ENCODE measurements around the gene HUNK. TPM values are rescaled to one million over a fixed set of nuclear protein-coding genes. Genes with fewer than 3 reads are reported as not detected.

HUNK gene
- total RNA-seq, 1 experiment from 2014 or later = not detected

DNA sequence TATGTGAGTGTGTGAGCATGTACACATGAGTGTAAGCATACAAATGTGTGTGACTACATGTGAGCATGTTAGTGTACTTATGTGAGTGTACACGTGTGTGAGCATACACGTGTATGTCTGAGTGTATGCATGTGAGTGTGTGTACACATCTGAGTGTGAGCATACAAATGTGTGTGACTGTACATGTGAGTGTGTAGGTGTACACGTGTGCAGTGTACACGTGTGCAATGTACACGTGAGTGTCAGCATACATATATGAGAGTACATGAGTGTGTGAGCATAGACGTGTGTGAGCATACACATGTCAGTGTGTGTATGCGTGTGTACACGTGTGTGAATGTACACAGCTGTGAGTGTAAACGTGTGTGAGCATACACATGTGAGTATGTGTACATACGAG lies 170.6 kb downstream of the HUNK start:
- Histone ChIP-seq H3K4me2 (no peak overlapping the region), H3K9me3 (ENCODE audit: insufficient read depth, low read depth) (no peaks in the 10 kb centered on the region), H3K36me3 (ENCODE audit: low read depth) (no peaks in the 10 kb centered on the region), H2AFZ (no peak overlapping the region), H3K27me3 (ENCODE audit: insufficient read depth, low read depth) (peaks cover 4% of the 10 kb centered on the region; the same call in 1 of the 2 replicates), H3K27ac (no peak overlapping the region), H3F3A (ENCODE audit: insufficient read depth, low read depth) (0 out of 2 replicates have a peak, but pooled peaks cover 3% of the 10 kb centered on the region), H4K20me1 (ENCODE audit: insufficient read depth) (no peaks in the 10 kb centered on the region), H3K79me2 (ENCODE audit: low read depth) (no peaks in the 10 kb centered on the region), H3K4me1 (replicated peaks; ENCODE audit: insufficient read depth) (no peaks in the 10 kb centered on the region), H3K4me3 (no peak overlapping the region), H3K9me2 (ENCODE audit: insufficient read depth) (no peaks in the 10 kb centered on the region)
- intact Hi-C loops (cut with micrococcal nuclease; ENCODE audit: unreplicated experiment) = no loop called here
- no peak for DNase-seq
- no TSS peak for BruUV-seq (replicated peaks)
- no peak for TF ChIP-seq EZH2 (IDR thresholded peaks at IDR 0.05; ENCODE audit: low read depth)
- TF ChIP-seq, protein P1, sequence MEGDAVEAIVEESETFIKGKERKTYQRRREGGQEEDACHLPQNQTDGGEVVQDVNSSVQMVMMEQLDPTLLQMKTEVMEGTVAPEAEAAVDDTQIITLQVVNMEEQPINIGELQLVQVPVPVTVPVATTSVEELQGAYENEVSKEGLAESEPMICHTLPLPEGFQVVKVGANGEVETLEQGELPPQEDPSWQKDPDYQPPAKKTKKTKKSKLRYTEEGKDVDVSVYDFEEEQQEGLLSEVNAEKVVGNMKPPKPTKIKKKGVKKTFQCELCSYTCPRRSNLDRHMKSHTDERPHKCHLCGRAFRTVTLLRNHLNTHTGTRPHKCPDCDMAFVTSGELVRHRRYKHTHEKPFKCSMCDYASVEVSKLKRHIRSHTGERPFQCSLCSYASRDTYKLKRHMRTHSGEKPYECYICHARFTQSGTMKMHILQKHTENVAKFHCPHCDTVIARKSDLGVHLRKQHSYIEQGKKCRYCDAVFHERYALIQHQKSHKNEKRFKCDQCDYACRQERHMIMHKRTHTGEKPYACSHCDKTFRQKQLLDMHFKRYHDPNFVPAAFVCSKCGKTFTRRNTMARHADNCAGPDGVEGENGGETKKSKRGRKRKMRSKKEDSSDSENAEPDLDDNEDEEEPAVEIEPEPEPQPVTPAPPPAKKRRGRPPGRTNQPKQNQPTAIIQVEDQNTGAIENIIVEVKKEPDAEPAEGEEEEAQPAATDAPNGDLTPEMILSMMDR (conservative IDR thresholded peaks at IDR 0.05) = no peak
- ChIA-PET POLR2A (ENCODE audit: unreplicated experiment) (no interaction called here), CTCF (no interaction called here)

DNA sequence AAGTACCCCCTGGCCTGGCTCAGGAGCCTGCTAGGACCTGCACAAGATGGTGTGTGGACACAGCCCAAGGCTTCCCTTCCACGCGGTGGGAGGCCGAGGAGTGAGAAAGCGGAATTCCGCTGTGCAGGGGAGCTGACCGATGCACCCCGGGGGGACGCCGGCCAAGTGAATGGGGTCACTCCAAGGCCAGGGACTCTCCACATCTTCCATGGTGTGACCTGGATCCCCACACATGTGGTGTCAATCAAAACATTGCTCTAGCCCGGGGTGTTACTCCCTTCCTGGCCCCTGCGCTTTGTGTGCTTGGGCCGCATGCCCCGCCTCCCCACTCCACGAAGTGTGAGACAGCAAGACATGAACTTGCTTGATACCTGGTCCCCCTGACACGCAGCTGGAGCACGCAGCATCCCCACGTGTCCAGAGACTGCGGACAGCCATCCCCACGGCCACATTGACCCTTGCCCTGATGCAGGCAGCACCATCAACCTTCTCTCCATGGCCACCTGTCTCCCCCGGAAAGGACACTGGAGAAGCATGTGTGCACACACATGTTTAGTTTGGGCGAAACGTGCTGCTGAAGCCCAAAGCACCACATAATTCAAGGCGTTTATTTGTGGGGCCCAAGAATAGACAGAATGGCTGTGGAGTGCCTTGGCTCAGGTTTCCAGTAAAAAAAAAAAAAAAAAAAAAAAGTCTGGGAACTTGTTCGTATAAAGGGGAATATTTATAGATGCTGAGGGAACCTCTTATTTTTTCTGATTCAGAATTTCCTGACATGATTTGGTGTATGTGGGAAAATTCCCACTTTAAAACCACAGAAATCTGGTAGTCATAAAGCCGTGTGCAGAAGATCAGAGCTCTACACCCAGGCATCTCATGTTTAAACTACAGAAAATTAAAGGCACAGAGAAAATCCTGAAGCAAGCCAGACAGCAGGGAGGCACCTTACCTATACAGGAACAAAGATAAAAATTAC lies 171.7 kb downstream of the HUNK start:
- Histone ChIP-seq H3K9me3 (ENCODE audit: insufficient read depth, low read depth) (no peaks in the 10 kb centered on the region), H3K9me2 (ENCODE audit: insufficient read depth) (no peaks in the 10 kb centered on the region), H3K4me2 (no peak overlapping the region), H3K4me1 (replicated peaks; ENCODE audit: insufficient read depth) (no peaks in the 10 kb centered on the region), H3K27ac (no peak overlapping the region), H2AFZ (no peak overlapping the region), H3K27me3 (ENCODE audit: insufficient read depth, low read depth) (peaks cover 4% of the 10 kb centered on the region; the same call in 1 of the 2 replicates), H3K4me3 (no peak overlapping the region), H3K79me2 (ENCODE audit: low read depth) (no peaks in the 10 kb centered on the region), H4K20me1 (ENCODE audit: insufficient read depth) (no peaks in the 10 kb centered on the region), H3K36me3 (ENCODE audit: low read depth) (no peaks in the 10 kb centered on the region), H3F3A (ENCODE audit: insufficient read depth, low read depth) (0 out of 2 replicates have a peak, but pooled peaks cover 3% of the 10 kb centered on the region)
- TF ChIP-seq EZH2 (IDR thresholded peaks at IDR 0.05; ENCODE audit: low read depth) = no peak
- TF ChIP-seq, protein P1 (conservative IDR thresholded peaks at IDR 0.05) = no peak
- DNase-seq = no peak
- CTCF ChIA-PET = no interaction called here
- intact Hi-C loops (cut with micrococcal nuclease; ENCODE audit: unreplicated experiment) = no loop called here
- BruUV-seq (replicated peaks) = no TSS peak
- POLR2A ChIA-PET (ENCODE audit: unreplicated experiment) = no interaction called here

GRCh38 chr21:32046191-32046590 lies 173.4 kb downstream of the HUNK start:
- Histone ChIP-seq H3K9me2 (ENCODE audit: insufficient read depth) (no peaks in the 10 kb centered on the region), H3K79me2 (ENCODE audit: low read depth) (no peaks in the 10 kb centered on the region), H3K36me3 (ENCODE audit: low read depth) (no peaks in the 10 kb centered on the region), H3K27ac (no peak overlapping the region), H3K9me3 (ENCODE audit: insufficient read depth, low read depth) (no peaks in the 10 kb centered on the region), H3K4me3 (no peak overlapping the region), H4K20me1 (ENCODE audit: insufficient read depth) (no peaks in the 10 kb centered on the region), H3F3A (ENCODE audit: insufficient read depth, low read depth) (0 out of 2 replicates have a peak, but pooled peaks cover 3% of the 10 kb centered on the region), H3K4me1 (replicated peaks; ENCODE audit: insufficient read depth) (no peaks in the 10 kb centered on the region), H3K27me3 (ENCODE audit: insufficient read depth, low read depth) (peaks cover 4% of the 10 kb centered on the region), H2AFZ (no peak overlapping the region), H3K4me2 (no peak overlapping the region)
- TF ChIP-seq EZH2 (IDR thresholded peaks at IDR 0.05; ENCODE audit: low read depth) = no peak
- TF ChIP-seq, protein P1 (conservative IDR thresholded peaks at IDR 0.05) = no peak
- BruUV-seq (replicated peaks) = no TSS peak
- CTCF ChIA-PET = no interaction called here
- intact Hi-C loops (cut with micrococcal nuclease; ENCODE audit: unreplicated experiment) = no loop called here
- POLR2A ChIA-PET (ENCODE audit: unreplicated experiment) = no interaction called here
- no peak for DNase-seq

All from PC-9 (cell line).